ENCODE results near the gene SLC44A1.
A peak's percentile ranks its signal among the peaks of the same experiment; 100 is the strongest.
"Not testable (repeated sequence)": the region's sequence is repeated elsewhere in the genome, so short reads cannot be mapped to it uniquely, and the experiment has no call there.

SLC44A1 gene

GRCh38 chr9:105242062-105242461, 2.4 kb upstream of the SLC44A1 start:
- no peak for DNase-seq (ENCODE audit: low read depth in 2 of 3, low spot score in 1 of 3)

- DNase-seq (ENCODE audit: low read depth in 2 of 3, low spot score in 1 of 3), result no peak
Measured at GRCh38 chr9:105242557-105242956, 1.9 kb upstream of the SLC44A1 start.

GRCh38 chr9:105243015-105243686, 1.3 kb upstream of the SLC44A1 start:
- no peak for DNase-seq (ENCODE audit: low read depth in 2 of 3, low spot score in 1 of 3)

- DNase-seq (ENCODE audit: low read depth in 2 of 3, low spot score in 1 of 3), result no peak
Measured at GRCh38 chr9:105244734-105245028, 230 bp downstream of the SLC44A1 start.

- DNase-seq (ENCODE audit: low read depth in 2 of 3, low spot score in 1 of 3), result peak; percentile 8 to 12 (median 12)
Measured at GRCh38 chr9:105245029-105245890, 809 bp downstream of the SLC44A1 start.

GRCh38 chr9:105245891-105246161, 1.4 kb downstream of the SLC44A1 start:
- no peak for DNase-seq (ENCODE audit: low read depth in 2 of 3, low spot score in 1 of 3)

GRCh38 chr9:105246656-105247173, 2.3 kb downstream of the SLC44A1 start:
- DNase-seq (ENCODE audit: low read depth in 2 of 3, low spot score in 1 of 3), result no peak

GRCh38 chr9:105248691-105249090, 4.2 kb downstream of the SLC44A1 start:
- DNase-seq (ENCODE audit: low read depth in 2 of 3, low spot score in 1 of 3), result no peak

GRCh38 chr9:105251133-105251532, 6.7 kb downstream of the SLC44A1 start:
- DNase-seq (ENCODE audit: low read depth in 2 of 3, low spot score in 1 of 3), result no peak

GRCh38 chr9:105251733-105252404, 7.4 kb downstream of the SLC44A1 start:
- no peak for DNase-seq (ENCODE audit: low read depth in 2 of 3, low spot score in 1 of 3)

- DNase-seq (ENCODE audit: low read depth in 2 of 3, low spot score in 1 of 3), result no peak
Measured at GRCh38 chr9:105252405-105252756, 7.9 kb downstream of the SLC44A1 start.

GRCh38 chr9:105254226-105254625, 9.8 kb downstream of the SLC44A1 start:
- no peak for DNase-seq (ENCODE audit: low read depth in 2 of 3, low spot score in 1 of 3)

GRCh38 chr9:105255421-105255820, 11.0 kb downstream of the SLC44A1 start:
- DNase-seq (ENCODE audit: low read depth in 2 of 3, low spot score in 1 of 3), result no peak

- DNase-seq (ENCODE audit: low read depth in 2 of 3, low spot score in 1 of 3), result not testable (repeated sequence)
Measured at GRCh38 chr9:105256569-105256968, 12.1 kb downstream of the SLC44A1 start.

- DNase-seq (ENCODE audit: low read depth in 2 of 3, low spot score in 1 of 3), result no peak
Measured at GRCh38 chr9:105257809-105258208, 13.4 kb downstream of the SLC44A1 start.

GRCh38 chr9:105258225-105258737, 13.8 kb downstream of the SLC44A1 start:
- DNase-seq (ENCODE audit: low read depth in 2 of 3, low spot score in 1 of 3), result no peak

- DNase-seq (ENCODE audit: low read depth in 2 of 3, low spot score in 1 of 3), result no peak
Measured at GRCh38 chr9:105259274-105259673, 14.8 kb downstream of the SLC44A1 start.

GRCh38 chr9:105259731-105260612, 15.5 kb downstream of the SLC44A1 start:
- DNase-seq (ENCODE audit: low read depth in 2 of 3, low spot score in 1 of 3), result no peak

- no peak for DNase-seq (ENCODE audit: low read depth in 2 of 3, low spot score in 1 of 3)
Measured at GRCh38 chr9:105262497-105262896, 18.0 kb downstream of the SLC44A1 start.

GRCh38 chr9:105264380-105264779, 19.9 kb downstream of the SLC44A1 start:
- DNase-seq (ENCODE audit: low read depth in 2 of 3, low spot score in 1 of 3), result no peak

- DNase-seq (ENCODE audit: low read depth in 2 of 3, low spot score in 1 of 3), result not testable (repeated sequence)
Measured at GRCh38 chr9:105268254-105268653, 23.8 kb downstream of the SLC44A1 start.
